Trophoblast cell (in vitro differentiated cells and primary cell): ENCODE measurements around the gene CASQ1.

Experiments
- DNase-seq, 2 donors: peaks; one replicate each; pipeline ENCODE4 v3.0.0-alpha.2; 2016
- H2AFZ ChIP-seq: 2 replicates; pipeline ENCODE4 v1.6.1; 2013; ENCODE audit warnings: low read length, moderate library complexity, mild to moderate bottlenecking; ENCODE audit not compliant: insufficient read depth, poor library complexity
- H2AK5ac ChIP-seq: 2 replicates; pipeline ENCODE4 v1.6.1; 2013; ENCODE audit warnings: mild to moderate bottlenecking, low read length
- H2BK120ac ChIP-seq: 2 replicates; pipeline ENCODE4 v1.6.1; 2013; ENCODE audit warnings: low read length, mild to moderate bottlenecking, moderate library complexity; ENCODE audit not compliant: insufficient read depth, poor library complexity
- H2BK12ac ChIP-seq: 2 replicates; pipeline ENCODE4 v1.6.1; 2013; ENCODE audit warnings: mild to moderate bottlenecking, low read length, moderate library complexity
- H2BK5ac ChIP-seq: 2 replicates; pipeline ENCODE4 v1.6.1; 2013; ENCODE audit warnings: low read length, low read depth, moderate library complexity, mild to moderate bottlenecking; ENCODE audit not compliant: poor library complexity
- H3K14ac ChIP-seq: 2 replicates; pipeline ENCODE4 v1.6.1; 2013; ENCODE audit warnings: mild to moderate bottlenecking, low read length
- H3K18ac ChIP-seq: 2 replicates; pipeline ENCODE4 v1.6.1; 2013; ENCODE audit warnings: mild to moderate bottlenecking, low read length
- H3K23ac ChIP-seq: 2 replicates; pipeline ENCODE4 v1.6.1; 2013; ENCODE audit warnings: low read length
- H3K27ac ChIP-seq: 2 replicates; pipeline ENCODE4 v1.5.1; 2013; ENCODE audit warnings: low read depth, mild to moderate bottlenecking, inconsistent platforms, low read length, moderate library complexity
- H3K27me3 ChIP-seq: 2 replicates; pipeline ENCODE4 v1.6.1; 2013; ENCODE audit warnings: inconsistent platforms, mild to moderate bottlenecking, low read length, moderate library complexity; ENCODE audit not compliant: insufficient read depth
- H3K36me3 ChIP-seq, 2 experiments: 1 replicate in 1 of 2; 2 replicates in 1 of 2; pipeline ENCODE4 v1.6.1; 2013; ENCODE audit warnings: low read length in 2 of 2, mild to moderate bottlenecking in 2 of 2, moderate library complexity in 1 of 2; ENCODE audit not compliant: insufficient read depth in 2 of 2, control insufficient read depth in 1 of 2
- H3K4ac ChIP-seq: 2 replicates; pipeline ENCODE4 v1.6.1; 2013; ENCODE audit warnings: low read depth, mild to moderate bottlenecking, low read length, moderate library complexity
- H3K4me1 ChIP-seq, 2 experiments: 1 replicate in 1 of 2; 2 replicates in 1 of 2; pipeline ENCODE4 v1.6.1; 2013; ENCODE audit warnings: low read length in 2 of 2, mild to moderate bottlenecking in 2 of 2, moderate library complexity in 1 of 2; ENCODE audit not compliant: insufficient read depth in 2 of 2, control insufficient read depth in 1 of 2
- H3K4me2 ChIP-seq: 2 replicates; pipeline ENCODE4 v1.6.1; 2013; ENCODE audit warnings: inconsistent platforms, mild to moderate bottlenecking, low read length, moderate library complexity
- H3K4me3 ChIP-seq: 2 replicates; pipeline ENCODE4 v1.5.1; 2013; ENCODE audit warnings: mild to moderate bottlenecking, low read depth, low read length, inconsistent platforms
- H3K79me1 ChIP-seq: one replicate; pipeline ENCODE4 v1.6.1; 2013; ENCODE audit warnings: low read length
- H3K79me2 ChIP-seq: 2 replicates; pipeline ENCODE4 v1.6.1; 2013; ENCODE audit warnings: low read length, mild to moderate bottlenecking; ENCODE audit not compliant: control insufficient read depth, insufficient read depth, poor library complexity
- H3K9ac ChIP-seq: 2 replicates; pipeline ENCODE4 v1.6.1; 2013; ENCODE audit warnings: mild to moderate bottlenecking, low read length
- H3K9me3 ChIP-seq: 2 replicates; pipeline ENCODE4 v1.6.1; 2013; ENCODE audit warnings: low read depth, mild to moderate bottlenecking, control low read depth, inconsistent platforms, low read length; ENCODE audit not compliant: insufficient read depth
- H4K12ac ChIP-seq: 2 replicates; pipeline ENCODE4 v1.6.1; 2013; ENCODE audit warnings: low read depth, mild to moderate bottlenecking, low read length, moderate library complexity
- H4K8ac ChIP-seq: 2 replicates; pipeline ENCODE4 v1.6.1; 2013; ENCODE audit warnings: low read depth, mild to moderate bottlenecking, low read length, moderate library complexity
- H4K91ac ChIP-seq: one replicate; pipeline ENCODE4 v1.6.1; 2013; ENCODE audit warnings: low read depth, mild to moderate bottlenecking, low read length, moderate library complexity
- WGBS: extraction: QIAGEN DNeasy Blood & Tissue Kit; methylation state at CpG from one replicate; pipeline ENCODE4 v1.1.7; 2013; ENCODE audit warnings: missing lambda C conversion rate; ENCODE audit not compliant: insufficient read length, insufficient coverage; ENCODE audit errors: extremely low coverage; 5-methylcytosine and 5-hydroxymethylcytosine counted together

Gene CASQ1

DNA sequence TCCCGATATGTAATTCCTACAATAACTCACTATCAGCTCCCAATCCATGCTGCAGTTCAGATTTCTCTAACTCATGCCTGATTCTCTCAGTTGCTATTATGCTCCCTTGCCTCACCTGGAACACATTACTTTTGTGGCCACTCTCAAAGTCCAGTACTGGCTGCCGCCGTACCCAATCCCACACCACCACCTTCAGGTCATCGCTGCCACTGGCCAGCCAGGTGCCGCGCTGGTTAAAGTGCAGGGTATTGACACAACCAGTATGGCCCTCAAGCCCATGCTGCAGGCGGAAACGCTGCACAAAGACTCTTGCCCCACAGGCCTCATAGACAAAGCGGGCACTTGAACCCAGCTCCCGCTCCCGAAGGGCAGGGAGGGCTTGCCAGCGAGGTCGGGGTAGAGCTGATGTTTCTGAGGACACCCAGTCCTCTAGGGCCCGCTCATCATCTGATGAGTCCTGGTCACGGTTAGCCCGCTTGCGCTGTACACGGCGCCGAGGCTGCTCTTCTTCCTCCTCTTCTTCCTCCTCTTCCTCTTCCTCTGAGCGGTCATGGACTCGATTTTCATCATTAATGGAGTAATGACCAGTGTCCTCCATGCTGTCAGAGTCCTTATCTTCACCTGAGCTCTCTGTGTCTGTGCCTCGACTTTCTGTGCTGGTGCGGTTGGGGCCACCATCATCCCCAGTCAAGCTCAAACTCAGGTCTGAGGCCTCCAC lies 49.4 kb downstream of the CASQ1 start:
- no peak overlapping the region for H3K9ac ChIP-seq
- H3K79me1 ChIP-seq = no peaks in the 10 kb centered on the region
- no peak overlapping the region for H4K8ac ChIP-seq
- no peak overlapping the region for H2AK5ac ChIP-seq
- no peaks in the 10 kb centered on the region for H3K27me3 ChIP-seq
- H2AFZ ChIP-seq = no peak overlapping the region
- H2BK120ac ChIP-seq = no peak overlapping the region
- no peak overlapping the region for H2BK12ac ChIP-seq
- no peak for DNase-seq
- no peak overlapping the region for H3K4me2 ChIP-seq
- no peaks in the 10 kb centered on the region for H3K4me1 ChIP-seq
- H3K18ac ChIP-seq = no peak overlapping the region
- no peak overlapping the region for H3K23ac ChIP-seq
- H3K4me3 ChIP-seq = no peak overlapping the region
- WGBS = no CpG with 5 or more reads among the region's 24 CpGs
- no peak overlapping the region for H4K12ac ChIP-seq
- H4K91ac ChIP-seq = no peak overlapping the region
- H3K9me3 ChIP-seq = no peaks in the 10 kb centered on the region
- no peak overlapping the region for H3K4ac ChIP-seq
- no peak overlapping the region for H3K27ac ChIP-seq
- H2BK5ac ChIP-seq = no peak overlapping the region
- no peak overlapping the region for H3K14ac ChIP-seq
- peaks cover 18 to 30% of the 10 kb centered on the region in 2 experiments for H3K36me3 ChIP-seq
- no peaks in the 10 kb centered on the region for H3K79me2 ChIP-seq

DNA sequence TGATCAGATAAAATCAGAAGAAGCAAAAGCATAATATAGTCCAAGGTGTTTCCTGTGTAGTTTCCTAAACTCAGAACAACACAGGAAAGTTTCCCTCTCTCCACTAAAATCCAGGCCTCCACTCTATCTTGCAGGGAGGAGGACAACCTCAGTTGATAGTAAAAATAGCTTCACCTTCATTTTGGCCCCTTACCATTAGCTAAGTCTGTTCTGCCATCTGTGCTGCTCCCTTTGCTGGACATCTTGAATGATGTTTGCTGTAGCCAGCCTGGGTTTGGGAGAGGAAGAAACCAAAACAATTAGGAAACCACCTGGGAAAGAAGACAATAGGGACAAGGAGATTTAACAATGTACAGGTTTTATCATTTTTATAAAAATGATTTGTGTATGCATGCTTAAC lies 53.4 kb downstream of the CASQ1 start:
- peaks cover 7 to 13% of the 10 kb centered on the region in 2 experiments for H3K36me3 ChIP-seq
- H3K27me3 ChIP-seq = no peaks in the 10 kb centered on the region
- no peak overlapping the region for H2AFZ ChIP-seq
- H3K18ac ChIP-seq = no peak overlapping the region
- H2BK5ac ChIP-seq = no peak overlapping the region
- H3K9me3 ChIP-seq = no peaks in the 10 kb centered on the region
- no peaks in the 10 kb centered on the region for H3K79me1 ChIP-seq
- no peak overlapping the region for H2BK12ac ChIP-seq
- H3K4me3 ChIP-seq = no peak overlapping the region
- H3K9ac ChIP-seq = no peak overlapping the region
- no peak overlapping the region for H4K91ac ChIP-seq
- no peak overlapping the region for H3K27ac ChIP-seq
- H3K4ac ChIP-seq = no peak overlapping the region
- no peak for DNase-seq
- no peak overlapping the region for H2AK5ac ChIP-seq
- peak overlapping the region; percentile 46 for H3K23ac ChIP-seq
- no peaks in the 10 kb centered on the region for H3K79me2 ChIP-seq
- H2BK120ac ChIP-seq = no peak overlapping the region
- no peak overlapping the region for H3K14ac ChIP-seq
- H3K4me1 ChIP-seq = no peaks in the 10 kb centered on the region
- H4K8ac ChIP-seq = no peak overlapping the region
- no peak overlapping the region for H3K4me2 ChIP-seq
- no peak overlapping the region for H4K12ac ChIP-seq

DNA sequence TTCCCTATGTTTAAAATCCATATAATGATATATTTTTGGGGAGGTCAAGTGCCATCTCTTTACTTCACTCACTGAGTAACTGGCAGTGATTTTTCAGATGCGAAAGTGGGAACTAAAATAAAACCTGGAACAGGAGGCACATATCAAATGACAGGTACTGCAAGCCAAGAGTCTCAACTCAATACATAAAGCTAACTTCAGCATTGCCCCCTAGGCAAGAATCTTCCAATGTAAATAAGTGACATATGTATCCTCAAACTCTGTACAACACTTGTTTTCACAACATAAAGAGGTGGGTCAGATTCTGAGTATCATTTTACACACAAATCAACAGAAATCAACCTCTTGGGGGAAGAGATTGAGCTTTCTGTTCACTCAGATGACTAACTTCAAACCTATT lies 53.8 kb downstream of the CASQ1 start:
- no peak overlapping the region for H4K91ac ChIP-seq
- H4K8ac ChIP-seq = no peak overlapping the region
- no peak overlapping the region for H3K4me3 ChIP-seq
- no peak overlapping the region for H3K4me2 ChIP-seq
- DNase-seq = no peak
- H3K79me2 ChIP-seq = no peaks in the 10 kb centered on the region
- no peaks in the 10 kb centered on the region for H3K4me1 ChIP-seq
- H2BK5ac ChIP-seq = no peak overlapping the region
- no peak overlapping the region for H3K14ac ChIP-seq
- no peak overlapping the region for H3K18ac ChIP-seq
- H3K9ac ChIP-seq = no peak overlapping the region
- no peak overlapping the region for H3K23ac ChIP-seq
- no peak overlapping the region for H4K12ac ChIP-seq
- WGBS = no CpG with 5 or more reads among the region's 1 CpG
- no peak overlapping the region for H2BK12ac ChIP-seq
- H3K27me3 ChIP-seq = no peaks in the 10 kb centered on the region
- no peak overlapping the region for H2AFZ ChIP-seq
- peaks cover 7 to 13% of the 10 kb centered on the region in 2 experiments for H3K36me3 ChIP-seq
- H3K9me3 ChIP-seq = no peaks in the 10 kb centered on the region
- no peak overlapping the region for H3K4ac ChIP-seq
- no peaks in the 10 kb centered on the region for H3K79me1 ChIP-seq
- no peak overlapping the region for H3K27ac ChIP-seq
- no peak overlapping the region for H2BK120ac ChIP-seq
- H2AK5ac ChIP-seq = no peak overlapping the region

GRCh38 chr1:160245434-160245833 lies 55.1 kb downstream of the CASQ1 start:
- peaks cover 2% of the 10 kb centered on the region in 2 experiments for H3K36me3 ChIP-seq
- no peak overlapping the region for H2BK5ac ChIP-seq
- no peak overlapping the region for H3K27ac ChIP-seq
- no peak overlapping the region for H3K4me3 ChIP-seq
- no peak overlapping the region for H3K9ac ChIP-seq
- H4K91ac ChIP-seq = no peak overlapping the region
- no peak overlapping the region for H4K12ac ChIP-seq
- H3K4ac ChIP-seq = no peak overlapping the region
- no peak for DNase-seq
- H2AFZ ChIP-seq = no peak overlapping the region
- H3K4me2 ChIP-seq = no peak overlapping the region
- H3K4me1 ChIP-seq = no peaks in the 10 kb centered on the region
- H2AK5ac ChIP-seq = no peak overlapping the region
- WGBS = no CpG with 5 or more reads among the region's 1 CpG
- no peak overlapping the region for H3K23ac ChIP-seq
- H3K14ac ChIP-seq = no peak overlapping the region
- H3K9me3 ChIP-seq = no peaks in the 10 kb centered on the region
- H3K27me3 ChIP-seq = no peaks in the 10 kb centered on the region
- no peak overlapping the region for H4K8ac ChIP-seq
- H3K18ac ChIP-seq = no peak overlapping the region
- no peaks in the 10 kb centered on the region for H3K79me2 ChIP-seq
- H3K79me1 ChIP-seq = no peaks in the 10 kb centered on the region
- H2BK12ac ChIP-seq = no peak overlapping the region
- no peak overlapping the region for H2BK120ac ChIP-seq
